Measurements from ENCODE around the gene RALGDS. TPM values are rescaled to one million over a fixed set of nuclear protein-coding genes. Genes with fewer than 3 reads are reported as not detected.

Gene RALGDS
- total RNA-seq, 2 experiments from 2014 or later, result 23.8 to 28.2 TPM

- CTCF ChIA-PET (ENCODE audit: unreplicated experiment), result no interaction called here
- no peaks in the 10 kb centered on the region for H3K79me2 ChIP-seq (ENCODE audit: insufficient read depth, low read depth, low read length)
These were observed 3.3 kb upstream of the RALGDS start for GRCh38 chr9:133124123-133124906.

GRCh38 chr9:133122935-133123611, 2.0 kb upstream of the RALGDS start:
- no peaks in the 10 kb centered on the region for H3K79me2 ChIP-seq (ENCODE audit: insufficient read depth, low read depth, low read length)
- peaks cover 13% of the 10 kb centered on the region for H3K4me1 ChIP-seq (ENCODE audit: insufficient read depth, low read length, poor library complexity, severe bottlenecking)
- no peak overlapping the region for H3K4me2 ChIP-seq (ENCODE audit: low read length)
- no peak overlapping the region for H3K27ac ChIP-seq (ENCODE audit: low read depth, low read length, poor library complexity, severe bottlenecking)
- intact Hi-C loops (cut with micrococcal nuclease; ENCODE audit: unreplicated experiment), result no loop called here
- no peaks in the 10 kb centered on the region for H3K36me3 ChIP-seq (ENCODE audit: insufficient read depth, low read length)
- H4K20me1 ChIP-seq (ENCODE audit: insufficient read depth, low read length), result peaks cover 6% of the 10 kb centered on the region; the same call in 1 of the 2 replicates
- TF ChIP-seq EZH2phosphoT487 (IDR thresholded peaks at IDR 0.05; ENCODE audit: borderline replicate concordance, low read depth, low read length), result no peak
- TF ChIP-seq CTCF (conservative IDR thresholded peaks at IDR 0.05; ENCODE audit: low read length), result no peak
- no peaks in the 10 kb centered on the region for H3K9me2 ChIP-seq (ENCODE audit: insufficient read depth, low read length)
- no peaks in the 10 kb centered on the region for H3K9me3 ChIP-seq (ENCODE audit: low read length)
- ChIA-PET POLR2A (no interaction called here), CTCF (ENCODE audit: unreplicated experiment) (no interaction called here)
- no peak overlapping the region for H3K4me3 ChIP-seq (ENCODE audit: low read depth, low read length, poor library complexity, severe bottlenecking)
- H2AFZ ChIP-seq (ENCODE audit: low read length), result no peak overlapping the region
- DNase-seq (ENCODE audit: low spot score), result no peak
- no TSS peak for BruUV-seq (replicated peaks)

More at GRCh38 chr9:133124123-133124906, 3.3 kb upstream of the RALGDS start:
- no peaks in the 10 kb centered on the region for H3K9me3 ChIP-seq (ENCODE audit: low read length)
- POLR2A ChIA-PET, result no interaction called here
- no peak overlapping the region for H3K27ac ChIP-seq (ENCODE audit: low read depth, low read length, poor library complexity, severe bottlenecking)
- no peak overlapping the region for H3K4me3 ChIP-seq (ENCODE audit: low read depth, low read length, poor library complexity, severe bottlenecking)
- no peak overlapping the region for H2AFZ ChIP-seq (ENCODE audit: low read length)
- H3K4me2 ChIP-seq (ENCODE audit: low read length), result no peak overlapping the region
- no peak for DNase-seq (ENCODE audit: low spot score)
- no TSS peak for BruUV-seq (replicated peaks)
- H3K36me3 ChIP-seq (ENCODE audit: insufficient read depth, low read length), result no peaks in the 10 kb centered on the region
- intact Hi-C loops (cut with micrococcal nuclease; ENCODE audit: unreplicated experiment), result no loop called here
- H4K20me1 ChIP-seq (ENCODE audit: insufficient read depth, low read length), result 0 out of 2 replicates have a peak, but pooled peaks cover 6% of the 10 kb centered on the region
- TF ChIP-seq EZH2phosphoT487 (IDR thresholded peaks at IDR 0.05; ENCODE audit: borderline replicate concordance, low read depth, low read length), result no peak
- no peak for TF ChIP-seq CTCF (conservative IDR thresholded peaks at IDR 0.05; ENCODE audit: low read length)
- H3K4me1 ChIP-seq (ENCODE audit: insufficient read depth, low read length, poor library complexity, severe bottlenecking), result peaks cover 13% of the 10 kb centered on the region
- H3K9me2 ChIP-seq (ENCODE audit: insufficient read depth, low read length), result no peaks in the 10 kb centered on the region

- TF ChIP-seq EZH2phosphoT487 (IDR thresholded peaks at IDR 0.05; ENCODE audit: borderline replicate concordance, low read depth, low read length) (no peak), CTCF (conservative IDR thresholded peaks at IDR 0.05; ENCODE audit: low read length) (no peak)
- intact Hi-C loops (cut with micrococcal nuclease; ENCODE audit: unreplicated experiment), result no loop called here
- Histone ChIP-seq H3K9me2 (ENCODE audit: insufficient read depth, low read length) (no peaks in the 10 kb centered on the region), H3K4me1 (ENCODE audit: insufficient read depth, low read length, poor library complexity, severe bottlenecking) (peaks cover 13% of the 10 kb centered on the region), H3K4me3 (ENCODE audit: low read depth, low read length, poor library complexity, severe bottlenecking) (no peak overlapping the region), H3K27ac (ENCODE audit: low read depth, low read length, poor library complexity, severe bottlenecking) (no peak overlapping the region), H3K9me3 (ENCODE audit: low read length) (no peaks in the 10 kb centered on the region), H2AFZ (ENCODE audit: low read length) (no peak overlapping the region), H3K79me2 (ENCODE audit: insufficient read depth, low read depth, low read length) (no peaks in the 10 kb centered on the region), H3K36me3 (ENCODE audit: insufficient read depth, low read length) (no peaks in the 10 kb centered on the region), H4K20me1 (ENCODE audit: insufficient read depth, low read length) (peaks cover 6% of the 10 kb centered on the region; the same call in 1 of the 2 replicates), H3K4me2 (ENCODE audit: low read length) (no peak overlapping the region)
- BruUV-seq (replicated peaks), result no TSS peak
- no peak for DNase-seq (ENCODE audit: low spot score)
- ChIA-PET POLR2A (no interaction called here), CTCF (ENCODE audit: unreplicated experiment) (no interaction called here)
These were observed 1.5 kb upstream of the RALGDS start for GRCh38 chr9:133122605-133122934.

Data from OCI-LY7 (cell line).